ENCODE measurements around the gene BRD4.

DNA sequence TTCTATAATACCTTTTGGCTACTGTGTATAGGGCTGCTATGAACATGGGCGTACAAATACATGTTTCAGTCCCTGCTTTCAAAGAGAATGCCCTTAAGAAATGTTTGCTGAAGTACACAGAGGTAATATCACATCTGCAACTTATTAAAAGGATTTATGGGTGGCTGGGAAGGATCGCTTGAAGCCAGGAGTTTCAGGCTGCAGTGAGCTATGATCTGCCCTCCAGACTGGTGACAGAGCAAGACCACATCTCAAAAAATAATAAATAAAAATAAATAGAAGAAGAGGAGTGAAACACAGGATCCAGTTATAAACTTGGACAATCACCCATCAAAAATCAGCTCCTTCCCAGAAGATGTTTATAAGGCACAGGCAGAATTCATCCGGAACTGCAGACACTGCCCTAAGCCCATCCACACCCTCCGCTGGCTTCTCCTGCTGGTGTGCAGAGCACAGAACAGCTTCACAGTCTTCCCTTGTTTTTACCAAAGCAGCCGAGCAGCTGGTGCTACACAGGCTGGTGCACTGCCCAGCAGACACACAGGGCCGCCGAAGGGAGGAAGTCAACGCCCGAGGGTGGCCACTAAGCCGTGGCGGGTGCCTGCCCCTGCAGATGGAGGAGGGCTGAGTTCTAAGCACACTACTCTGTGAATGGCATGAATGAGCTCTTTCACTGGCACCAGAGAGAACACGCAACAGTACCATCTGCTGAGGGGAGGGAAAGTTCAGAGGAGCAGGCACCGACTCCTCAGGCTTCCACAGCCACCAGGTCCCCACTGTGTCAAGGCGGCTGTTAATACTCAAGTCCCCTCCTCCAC, 44.0 kb downstream of the BRD4 start:
- no peak for TF ChIP-seq POLR2AphosphoS5 (IDR thresholded peaks at IDR 0.05; ENCODE audit: low read depth, low read length)
- TF ChIP-seq POLR2A (IDR thresholded peaks at IDR 0.05; ENCODE audit: low read depth, low read length), result no peak
- no peak for TF ChIP-seq TAF1 (IDR thresholded peaks at IDR 0.05; ENCODE audit: borderline replicate concordance, low read depth, low read length)
